ENCODE data around the gene SLC43A1.

The SLC43A1 gene

DNA sequence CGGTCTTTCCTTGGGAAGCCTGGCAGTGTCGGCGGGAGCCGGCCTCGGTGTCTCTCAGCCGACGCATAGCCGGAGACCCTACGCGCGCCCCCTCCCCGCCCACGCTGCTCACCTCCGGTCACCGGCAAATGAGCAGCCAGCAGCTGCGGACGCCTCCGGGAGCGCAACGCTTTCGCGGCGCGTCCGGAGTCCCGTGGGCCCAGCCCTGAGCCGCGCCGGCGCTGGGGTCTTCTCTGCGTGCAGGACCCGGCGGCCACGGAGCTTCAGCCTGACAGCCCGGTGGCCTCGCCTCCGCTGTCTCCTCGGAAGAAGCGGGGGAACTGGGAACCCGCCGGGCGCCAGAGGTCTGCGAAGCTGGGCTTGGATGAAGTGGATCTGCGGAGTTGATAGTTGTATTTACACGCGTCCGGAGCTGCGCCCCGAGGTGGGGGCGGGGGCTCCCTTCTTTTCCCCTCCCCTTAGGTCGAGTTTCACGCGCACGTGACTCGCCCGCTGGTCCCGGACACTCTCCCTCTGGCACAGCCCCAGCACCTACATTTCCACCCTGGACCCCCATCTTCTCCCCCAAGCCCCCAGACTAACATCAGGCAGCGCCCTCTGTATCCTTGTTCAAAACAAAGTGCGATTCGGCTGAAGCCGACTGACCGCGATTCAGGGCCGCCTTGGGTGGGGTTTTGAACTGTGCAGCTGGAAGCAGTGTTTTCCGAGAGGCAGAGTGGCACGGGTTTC lies at the start of gene SLC43A1:
TSS of gene SLC43A1 (minus strand) at position 371 of the 729 bp plus-strand sequence. CDS start 1,591 bp downstream, outside the sequence.
- in situ Hi-C loops (cut with HindIII; ENCODE audit: low sequenced_read_pairs), result no loop called here
- peak within 1 kb of the TSS; percentile 71 for H3K4me3 ChIP-seq (ENCODE audit: low read depth, low read length)
- peak; percentile 69 for DNase-seq (ENCODE audit: low read depth, low spot score)
- TF ChIP-seq, protein P1, sequence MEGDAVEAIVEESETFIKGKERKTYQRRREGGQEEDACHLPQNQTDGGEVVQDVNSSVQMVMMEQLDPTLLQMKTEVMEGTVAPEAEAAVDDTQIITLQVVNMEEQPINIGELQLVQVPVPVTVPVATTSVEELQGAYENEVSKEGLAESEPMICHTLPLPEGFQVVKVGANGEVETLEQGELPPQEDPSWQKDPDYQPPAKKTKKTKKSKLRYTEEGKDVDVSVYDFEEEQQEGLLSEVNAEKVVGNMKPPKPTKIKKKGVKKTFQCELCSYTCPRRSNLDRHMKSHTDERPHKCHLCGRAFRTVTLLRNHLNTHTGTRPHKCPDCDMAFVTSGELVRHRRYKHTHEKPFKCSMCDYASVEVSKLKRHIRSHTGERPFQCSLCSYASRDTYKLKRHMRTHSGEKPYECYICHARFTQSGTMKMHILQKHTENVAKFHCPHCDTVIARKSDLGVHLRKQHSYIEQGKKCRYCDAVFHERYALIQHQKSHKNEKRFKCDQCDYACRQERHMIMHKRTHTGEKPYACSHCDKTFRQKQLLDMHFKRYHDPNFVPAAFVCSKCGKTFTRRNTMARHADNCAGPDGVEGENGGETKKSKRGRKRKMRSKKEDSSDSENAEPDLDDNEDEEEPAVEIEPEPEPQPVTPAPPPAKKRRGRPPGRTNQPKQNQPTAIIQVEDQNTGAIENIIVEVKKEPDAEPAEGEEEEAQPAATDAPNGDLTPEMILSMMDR (IDR thresholded peaks at IDR 0.05; ENCODE audit: low read depth, low read length), result no peak

DNA sequence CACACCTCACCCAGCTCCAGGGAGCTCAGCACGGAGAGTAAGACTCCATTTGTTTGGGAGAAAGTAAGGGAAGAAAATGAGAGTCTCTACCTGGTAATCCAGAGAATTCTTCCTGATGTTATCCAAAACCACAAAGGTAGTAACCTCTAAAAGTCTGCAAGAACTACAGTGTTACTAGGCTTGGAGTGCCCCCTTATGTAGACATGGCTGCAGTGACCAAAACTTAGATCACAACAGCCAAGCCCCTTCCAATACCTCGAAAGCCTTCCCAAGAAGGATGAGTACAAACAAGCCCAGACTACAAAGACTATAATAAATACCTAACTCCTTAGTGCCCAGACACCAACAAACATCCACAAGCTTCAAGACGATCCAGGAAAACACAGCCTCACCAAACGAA lies 47.1 kb upstream of the SLC43A1 start:
- no peak overlapping the region for H3K4me3 ChIP-seq (ENCODE audit: low read depth, low read length)
- TF ChIP-seq, protein P1 (IDR thresholded peaks at IDR 0.05; ENCODE audit: low read depth, low read length), result no peak
- DNase-seq (ENCODE audit: low read depth, low spot score), result no peak
- in situ Hi-C loops (cut with HindIII; ENCODE audit: low sequenced_read_pairs), result no loop called here

GRCh38 chr11:57560146-57560545 lies 44.6 kb upstream of the SLC43A1 start:
- in situ Hi-C loops (cut with HindIII; ENCODE audit: low sequenced_read_pairs), result no loop called here

DNA sequence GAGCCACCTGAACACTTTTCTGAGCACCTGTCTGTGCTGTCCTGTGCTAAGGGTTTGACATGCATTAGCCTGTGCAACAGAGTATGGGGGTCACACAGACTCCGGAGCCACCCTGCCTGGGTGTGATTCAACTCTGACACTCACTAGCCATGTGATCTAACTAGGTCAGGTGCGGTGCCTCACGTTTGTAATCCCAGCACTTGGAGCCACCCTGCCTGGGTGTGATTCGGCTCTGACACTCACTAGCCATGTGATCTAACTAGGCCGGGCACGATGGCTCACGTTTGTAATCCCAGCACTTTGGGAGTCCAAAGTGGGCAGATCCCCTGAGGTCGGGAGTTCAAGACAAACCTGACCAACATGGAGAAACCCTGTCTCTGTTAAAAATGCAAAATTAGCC lies 40.5 kb upstream of the SLC43A1 start:
- no peak for DNase-seq (ENCODE audit: low read depth, low spot score)
- in situ Hi-C loops (cut with HindIII; ENCODE audit: low sequenced_read_pairs), result no loop called here
- H3K4me3 ChIP-seq (ENCODE audit: low read depth, low read length), result no peak overlapping the region
- TF ChIP-seq, protein P1 (IDR thresholded peaks at IDR 0.05; ENCODE audit: low read depth, low read length), result no peak

More at GRCh38 chr11:57560146-57560545, 44.6 kb upstream of the SLC43A1 start:
- no peak overlapping the region for H3K4me3 ChIP-seq (ENCODE audit: low read depth, low read length)
- DNase-seq (ENCODE audit: low read depth, low spot score), result no peak
- TF ChIP-seq, protein P1 (IDR thresholded peaks at IDR 0.05; ENCODE audit: low read depth, low read length), result no peak

DNA sequence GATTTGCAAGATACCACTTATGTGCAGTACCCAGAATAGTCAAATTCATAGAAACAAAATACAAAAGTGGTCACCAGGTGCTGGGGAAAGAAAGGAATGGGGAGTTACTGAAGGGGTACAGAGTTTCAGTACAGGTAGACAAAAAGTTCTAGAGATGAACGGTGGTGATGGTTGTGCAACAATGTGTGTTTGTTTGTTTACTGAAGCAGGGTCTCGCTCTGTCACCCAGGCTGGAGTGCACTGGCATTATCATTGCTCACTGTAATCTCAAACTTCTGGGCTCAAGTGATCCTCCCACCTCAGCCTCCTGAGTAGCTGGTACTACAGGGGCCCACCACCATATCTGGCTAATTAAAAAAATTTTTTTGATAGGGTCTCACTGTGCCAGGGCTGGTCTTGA lies 39.9 kb upstream of the SLC43A1 start:
- in situ Hi-C loops (cut with HindIII; ENCODE audit: low sequenced_read_pairs), result no loop called here
- DNase-seq (ENCODE audit: low read depth, low spot score), result no peak
- H3K4me3 ChIP-seq (ENCODE audit: low read depth, low read length), result no peak overlapping the region
- TF ChIP-seq, protein P1 (IDR thresholded peaks at IDR 0.05; ENCODE audit: low read depth, low read length), result no peak

- no peak for DNase-seq (ENCODE audit: low read depth, low spot score)
- TF ChIP-seq, protein P1 (IDR thresholded peaks at IDR 0.05; ENCODE audit: low read depth, low read length), result no peak
- in situ Hi-C loops (cut with HindIII; ENCODE audit: low sequenced_read_pairs), result no loop called here
Observed at GRCh38 chr11:57552479-57552878, 37.0 kb upstream of the SLC43A1 start.

More at GRCh38 chr11:57552479-57552878, 37.0 kb upstream of the SLC43A1 start:
- no peak overlapping the region for H3K4me3 ChIP-seq (ENCODE audit: low read depth, low read length)
